ENCODE data around the gene UBE2R2. TPM values are rescaled to one million over a fixed set of nuclear protein-coding genes. Genes with fewer than 3 reads are reported as not detected.

Gene UBE2R2
- total and polyA plus RNA-seq, 2 donors (not counting 3 experiments of a cell fraction or from before 2014, with no cell fraction given) = 23.9 to 54.3 TPM

DNA sequence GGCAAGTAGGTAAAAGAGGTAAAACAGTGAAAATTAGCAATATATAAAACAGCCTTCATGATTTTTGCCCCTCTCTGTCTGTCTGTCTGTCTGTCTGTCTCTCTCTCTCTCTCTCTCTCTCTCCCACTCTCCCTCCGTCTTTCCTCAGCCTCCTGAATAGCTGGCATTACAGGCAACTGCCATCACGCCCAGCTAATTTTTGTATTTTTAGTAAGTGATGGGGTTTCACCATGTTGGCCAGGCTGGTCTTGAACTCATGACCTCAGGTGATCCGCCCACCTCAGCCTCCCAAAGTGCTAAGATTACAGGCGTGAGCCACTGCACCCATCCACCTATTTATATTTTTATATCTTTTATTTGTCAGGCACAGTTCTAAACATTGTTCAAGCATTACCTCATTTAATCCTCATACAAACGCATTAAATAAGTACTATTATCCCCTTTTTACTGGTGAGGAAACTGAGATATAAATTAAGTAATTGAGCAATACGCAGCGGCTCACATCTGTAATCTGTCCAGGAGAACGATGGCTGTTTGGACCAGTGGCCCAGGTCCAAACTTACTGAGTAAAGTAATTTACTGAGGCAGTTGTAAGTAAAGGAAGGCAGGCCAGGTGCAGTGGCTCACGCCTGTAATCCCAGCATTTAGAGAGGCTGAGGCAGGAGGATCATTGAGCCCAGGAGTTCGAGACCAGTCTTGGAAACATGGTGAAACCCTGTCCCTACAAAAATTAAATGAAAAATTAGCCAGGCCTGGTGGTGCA, 60.9 kb downstream of the UBE2R2 start:
- DNase-seq (ENCODE audit: low read depth, low spot score) (no peak), FAIRE-seq (no peak)
- H3K4me3 ChIP-seq (replicated peaks in 1 of 3; ENCODE audit: insufficient read depth in 1 of 3, low read depth in 1 of 3, low read length in 3 of 3) = no peak overlapping the region
- no peak overlapping the region for H3K4me2 ChIP-seq (ENCODE audit: insufficient read depth, low read length)
- ChIA-PET CTCF (no interaction called here), POLR2A (no interaction called here)
- H3K27ac ChIP-seq (ENCODE audit: insufficient read depth, low read depth, low read length) = no peak overlapping the region
- no peak overlapping the region for H2AFZ ChIP-seq (ENCODE audit: low read depth, low read length)
- H3K27me3 ChIP-seq (ENCODE audit: control insufficient read depth in 2 of 2, insufficient read depth in 2 of 2, low read length in 2 of 2) = no peaks in the 10 kb centered on the region
- intact Hi-C loops (cut with micrococcal nuclease) = no loop called here
- H4K20me1 ChIP-seq (replicated peaks; ENCODE audit: control insufficient read depth, extremely low read depth, insufficient read depth, low read length) = peaks cover 10% of the 10 kb centered on the region
- TF ChIP-seq POLR2A (IDR thresholded peaks at IDR 0.05; ENCODE audit: low read depth, low read length) (no peak), GATA2 (IDR thresholded peaks at IDR 0.05; ENCODE audit: insufficient read depth, insufficient read length, low read depth, low read length) (no peak), FOS (IDR thresholded peaks at IDR 0.05; ENCODE audit: borderline replicate concordance, insufficient read depth, low read length) (no peak), MYC (IDR thresholded peaks at IDR 0.05; ENCODE audit: low read depth, low read length) (no peak), POLR2AphosphoS5 (IDR thresholded peaks at IDR 0.05; ENCODE audit: insufficient read depth, low read depth, low read length) (no peak), JUN (IDR thresholded peaks at IDR 0.05; ENCODE audit: borderline replicate concordance, insufficient read depth, insufficient read length, low read depth) (no peak), EZH2 (IDR thresholded peaks at IDR 0.05; ENCODE audit: borderline replicate concordance, low read depth, low read length, severe bottlenecking) (no peak)
- TF ChIP-seq, protein P1, sequence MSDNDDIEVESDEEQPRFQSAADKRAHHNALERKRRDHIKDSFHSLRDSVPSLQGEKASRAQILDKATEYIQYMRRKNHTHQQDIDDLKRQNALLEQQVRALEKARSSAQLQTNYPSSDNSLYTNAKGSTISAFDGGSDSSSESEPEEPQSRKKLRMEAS (IDR thresholded peaks at IDR 0.05; ENCODE audit: insufficient read depth, insufficient read length) = no peak
- TF ChIP-seq, protein P2, sequence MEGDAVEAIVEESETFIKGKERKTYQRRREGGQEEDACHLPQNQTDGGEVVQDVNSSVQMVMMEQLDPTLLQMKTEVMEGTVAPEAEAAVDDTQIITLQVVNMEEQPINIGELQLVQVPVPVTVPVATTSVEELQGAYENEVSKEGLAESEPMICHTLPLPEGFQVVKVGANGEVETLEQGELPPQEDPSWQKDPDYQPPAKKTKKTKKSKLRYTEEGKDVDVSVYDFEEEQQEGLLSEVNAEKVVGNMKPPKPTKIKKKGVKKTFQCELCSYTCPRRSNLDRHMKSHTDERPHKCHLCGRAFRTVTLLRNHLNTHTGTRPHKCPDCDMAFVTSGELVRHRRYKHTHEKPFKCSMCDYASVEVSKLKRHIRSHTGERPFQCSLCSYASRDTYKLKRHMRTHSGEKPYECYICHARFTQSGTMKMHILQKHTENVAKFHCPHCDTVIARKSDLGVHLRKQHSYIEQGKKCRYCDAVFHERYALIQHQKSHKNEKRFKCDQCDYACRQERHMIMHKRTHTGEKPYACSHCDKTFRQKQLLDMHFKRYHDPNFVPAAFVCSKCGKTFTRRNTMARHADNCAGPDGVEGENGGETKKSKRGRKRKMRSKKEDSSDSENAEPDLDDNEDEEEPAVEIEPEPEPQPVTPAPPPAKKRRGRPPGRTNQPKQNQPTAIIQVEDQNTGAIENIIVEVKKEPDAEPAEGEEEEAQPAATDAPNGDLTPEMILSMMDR (IDR thresholded peaks at IDR 0.05; ENCODE audit: extremely low read depth in 1 of 2, insufficient read depth in 1 of 2, low read depth in 1 of 2, low read length in 2 of 2) = no peak
- no TSS peak for BruUV-seq (replicated peaks)
- H3K36me3 ChIP-seq (ENCODE audit: control insufficient read depth in 2 of 2, extremely low read depth in 1 of 2, insufficient read depth in 2 of 2, low read length in 2 of 2) = no peaks in the 10 kb centered on the region
- no peak overlapping the region for H3K9ac ChIP-seq (replicated peaks; ENCODE audit: extremely low read depth, insufficient read depth, low read length)
- peaks cover 97% of the 10 kb centered on the region for H3K79me2 ChIP-seq (ENCODE audit: control insufficient read depth, insufficient read depth, low read length)
- dilution Hi-C loops (cut with MboI; ENCODE audit: extremely low pct_ligation_motif_present, low sequenced_read_pairs) = no loop called here
- H3K9me3 ChIP-seq (replicated peaks; ENCODE audit: control insufficient read depth, insufficient read depth, low read length) = no peaks in the 10 kb centered on the region
- H3K4me1 ChIP-seq (ENCODE audit: control insufficient read depth, extremely low read depth, insufficient read depth, low read length) = no peaks in the 10 kb centered on the region
- H3K9me1 ChIP-seq (replicated peaks; ENCODE audit: control insufficient read depth, extremely low read depth, insufficient read depth, low read length) = no peaks in the 10 kb centered on the region
